Bone marrow (tissue), 2 donors: ENCODE results near the gene COG8.
A peak's percentile ranks its signal among the peaks of the same experiment; 100 is the strongest.

ENCODE experiments used
- DNase-seq, 2 donors: peaks; one replicate each; lab custom pipeline; 2025; lab: John Stamatoyannopoulos, UW

COG8 gene

GRCh38 chr16:69345923-69346322, 6.6 kb upstream of the COG8 start:
- DNase-seq, result no peak

GRCh38 chr16:69344171-69344570, 4.8 kb upstream of the COG8 start:
- no peak for DNase-seq

DNA sequence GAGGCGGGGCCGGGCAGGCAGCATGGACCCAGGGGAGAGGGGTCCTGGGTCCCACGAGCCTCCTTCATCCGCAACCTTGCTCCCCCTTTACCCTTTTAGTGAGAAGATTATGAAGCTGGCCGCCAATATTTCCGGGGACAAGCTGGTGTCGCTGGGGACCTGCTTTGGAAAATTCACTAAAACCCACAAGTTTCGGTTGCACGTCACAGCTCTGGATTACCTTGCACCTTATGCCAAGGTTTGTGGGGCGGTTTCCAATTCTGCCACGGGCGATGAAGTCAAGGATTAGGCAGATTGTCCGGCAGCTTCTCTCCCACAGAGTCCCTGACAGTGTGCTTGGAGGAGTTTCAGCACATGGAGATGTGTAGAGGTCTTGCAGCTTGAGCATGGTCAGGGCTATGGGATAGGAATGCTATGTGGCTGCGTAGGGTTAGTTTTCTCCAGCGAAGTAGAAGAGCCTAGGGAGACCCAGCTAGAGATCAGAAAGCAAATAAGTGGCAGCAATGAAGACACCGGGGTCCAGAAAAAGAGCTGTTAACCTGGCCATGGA, 806 bp upstream of the COG8 start:
- DNase-seq, result no peak

DNA sequence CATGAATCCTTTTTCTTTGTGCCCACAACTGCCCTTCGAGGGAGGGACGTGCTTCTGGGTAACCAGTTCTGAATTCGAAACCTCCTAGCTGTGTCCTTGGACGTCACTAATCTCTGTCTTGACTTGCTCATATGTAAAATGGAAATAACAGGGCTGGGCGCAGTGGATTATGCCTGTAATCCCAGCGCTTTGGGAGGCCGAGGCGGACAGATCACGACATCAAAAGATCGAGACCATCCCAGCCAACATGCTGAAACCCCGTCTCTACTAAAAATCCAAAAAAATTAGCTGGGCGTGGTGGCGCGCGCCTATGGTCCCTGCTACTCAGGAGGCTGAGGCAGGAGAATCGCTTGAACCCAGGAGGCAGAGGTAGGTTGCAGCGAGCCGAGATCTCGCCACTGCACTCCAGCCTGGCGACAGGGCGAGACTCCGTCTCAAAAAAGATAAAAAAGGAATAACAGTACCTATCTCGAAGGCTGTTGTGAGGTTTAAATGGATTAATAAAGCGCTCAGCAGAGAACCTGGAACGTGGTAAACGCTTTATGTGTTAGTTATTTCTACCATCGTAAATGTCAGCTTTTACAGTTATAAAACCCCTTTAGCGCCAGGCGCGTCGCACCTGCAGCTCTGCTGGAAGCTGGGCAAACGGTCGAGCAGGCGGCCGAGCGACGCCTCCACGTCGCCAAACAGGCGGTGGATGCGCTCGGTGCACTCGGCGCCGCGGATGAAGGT, 641 bp downstream of the COG8 start:
- DNase-seq, result no peak

GRCh38 chr16:69334696-69335095, 4.7 kb downstream of the COG8 start:
- no peak for DNase-seq

DNA sequence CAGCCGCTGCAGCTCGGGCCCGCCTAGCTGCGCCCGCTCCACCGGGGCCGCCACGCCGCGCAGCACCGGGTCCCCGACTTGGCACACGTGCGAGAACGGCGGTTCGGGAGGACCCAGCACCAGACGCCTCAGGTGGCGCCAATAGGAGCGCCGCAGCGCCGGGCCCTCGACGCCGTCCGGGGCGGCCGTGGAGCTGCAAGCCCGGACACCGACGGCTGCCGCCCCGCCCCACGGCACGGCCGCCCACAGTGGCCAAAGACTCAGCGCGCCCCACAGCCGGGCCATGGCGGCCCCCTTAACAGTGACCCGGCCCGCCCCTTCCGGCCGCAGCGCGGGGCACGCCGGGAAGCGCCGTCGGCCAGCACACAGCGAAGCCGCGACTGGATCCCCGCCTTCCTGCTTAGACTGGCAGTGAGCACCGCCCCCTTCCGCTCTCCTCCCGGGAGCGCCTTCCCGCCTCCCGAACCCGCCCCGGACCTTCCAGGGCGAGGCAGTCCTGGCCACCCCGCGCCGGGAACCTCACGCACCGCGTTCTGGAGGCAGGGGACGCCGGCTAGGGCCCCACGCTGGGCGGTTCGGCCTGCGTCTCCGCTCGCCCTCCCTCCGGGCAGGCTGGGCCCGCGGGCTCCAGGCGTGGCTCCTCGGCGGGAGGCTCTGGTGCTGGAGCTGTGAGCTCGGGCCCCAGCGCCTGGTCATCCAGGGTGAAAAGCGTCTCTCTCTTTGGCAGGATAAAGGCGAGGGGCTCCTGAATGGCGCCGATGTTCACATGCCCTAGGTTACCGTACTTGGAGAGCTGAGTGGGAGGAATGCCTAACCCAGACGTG, 8.9 kb downstream of the COG8 start, which contains the start of gene PDF:
TSS of gene PDF (minus strand) at position 303 of the 824 bp plus-strand sequence. CDS start at position 285, 18 bp downstream.
- DNase-seq, result peak; percentile 62 to 68

DNA sequence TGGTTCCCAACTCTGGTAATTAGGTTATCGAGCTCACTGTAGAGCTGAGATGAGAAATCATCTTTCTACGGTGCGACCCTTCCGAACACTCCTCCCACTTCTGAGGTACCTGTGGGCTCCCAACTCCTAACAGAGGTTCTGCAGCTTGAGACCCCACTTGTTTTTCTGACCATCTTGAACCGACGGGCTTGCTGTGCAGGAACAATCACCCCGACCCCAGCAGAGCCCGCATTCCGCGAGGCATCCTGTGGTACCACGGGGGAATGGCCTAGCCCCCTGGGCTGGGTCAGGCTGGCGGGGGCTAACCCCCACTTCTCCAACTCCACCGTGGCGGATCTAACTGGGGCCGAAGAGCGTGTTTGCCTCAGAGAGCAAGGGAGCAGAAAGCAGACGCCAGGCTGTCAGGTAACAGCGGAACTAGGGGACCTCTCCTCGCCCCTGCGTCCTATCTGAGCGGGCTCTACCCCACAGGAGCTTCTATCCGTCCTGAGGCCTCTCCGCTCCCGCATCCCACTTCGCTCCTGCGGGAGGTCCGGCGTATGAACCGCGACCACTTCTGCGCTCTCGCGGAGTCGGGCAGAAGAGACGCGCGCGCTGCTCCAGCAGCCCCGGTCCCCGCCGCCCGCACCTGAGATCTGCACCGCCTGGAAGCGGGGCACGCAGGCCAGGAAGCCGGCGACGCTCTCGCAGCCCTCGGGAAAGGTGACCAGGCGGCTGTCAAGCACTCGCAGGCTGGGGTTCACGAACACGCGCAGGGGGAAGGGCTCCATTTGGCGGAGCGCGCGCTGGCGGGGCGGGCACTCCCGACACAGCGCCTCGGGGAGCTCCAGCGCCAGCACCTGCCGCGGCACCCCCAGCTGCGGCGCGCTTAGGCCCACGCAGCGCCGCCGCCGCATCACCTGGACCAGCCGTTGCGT, 9.7 kb downstream of the COG8 start:
- DNase-seq, result no peak

- DNase-seq, result no peak
These were observed 10.5 kb downstream of the COG8 start for GRCh38 chr16:69328854-69329316.

GRCh38 chr16:69327585-69328310, 11.6 kb downstream of the COG8 start:
- DNase-seq, result no peak

GRCh38 chr16:69326172-69326873, 13.0 kb downstream of the COG8 start:
- DNase-seq, result no peak

- no peak for DNase-seq
These were observed 13.6 kb downstream of the COG8 start for GRCh38 chr16:69325784-69326171.

GRCh38 chr16:69324585-69325253, 14.6 kb downstream of the COG8 start:
- no peak for DNase-seq

DNA sequence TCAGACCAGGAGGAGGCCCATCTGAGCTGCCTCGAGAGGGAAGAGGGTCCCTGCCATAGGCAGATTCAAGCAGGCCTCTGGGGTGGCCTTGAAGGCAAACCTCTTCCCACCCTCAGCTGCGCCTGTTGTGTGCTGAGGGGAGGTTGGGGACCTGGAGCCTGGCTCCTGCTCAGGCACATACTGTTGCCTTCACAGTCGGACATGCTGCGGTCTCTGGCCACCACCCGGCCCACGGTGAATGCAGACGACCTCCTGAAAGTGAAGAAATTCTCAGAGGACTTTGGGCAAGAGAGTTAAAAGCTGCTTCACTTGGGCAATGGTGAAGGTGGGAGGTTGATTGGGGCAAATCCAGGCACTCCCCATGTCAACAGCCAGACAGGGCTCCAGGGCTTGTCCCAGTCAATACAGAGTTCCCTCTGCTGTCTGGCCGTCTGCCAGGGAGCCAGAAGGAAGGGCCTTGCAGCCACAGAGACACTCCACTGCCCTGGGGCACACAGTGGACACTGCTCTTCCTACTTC, 15.3 kb downstream of the COG8 start:
- no peak for DNase-seq

DNA sequence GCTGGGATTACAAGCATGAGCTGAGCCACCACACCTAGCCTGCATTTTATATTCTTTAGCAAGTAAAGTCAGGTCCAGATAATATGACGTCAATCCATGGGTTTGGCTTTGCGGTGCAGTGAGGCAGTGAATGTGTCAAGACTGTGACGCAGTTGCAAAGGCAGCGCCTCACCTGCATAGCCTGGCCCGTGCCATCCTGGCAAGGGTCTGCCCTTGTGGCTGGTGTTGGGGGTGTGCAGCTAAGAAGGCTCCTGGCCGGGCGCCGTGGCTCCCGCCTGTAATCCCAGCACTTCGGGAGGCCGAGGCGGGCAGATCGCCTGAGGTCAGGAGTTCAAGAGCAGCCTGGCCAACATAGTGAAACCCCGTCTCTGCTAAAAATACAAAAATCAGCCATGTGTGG, 15.9 kb downstream of the COG8 start:
- DNase-seq, result no peak

DNA sequence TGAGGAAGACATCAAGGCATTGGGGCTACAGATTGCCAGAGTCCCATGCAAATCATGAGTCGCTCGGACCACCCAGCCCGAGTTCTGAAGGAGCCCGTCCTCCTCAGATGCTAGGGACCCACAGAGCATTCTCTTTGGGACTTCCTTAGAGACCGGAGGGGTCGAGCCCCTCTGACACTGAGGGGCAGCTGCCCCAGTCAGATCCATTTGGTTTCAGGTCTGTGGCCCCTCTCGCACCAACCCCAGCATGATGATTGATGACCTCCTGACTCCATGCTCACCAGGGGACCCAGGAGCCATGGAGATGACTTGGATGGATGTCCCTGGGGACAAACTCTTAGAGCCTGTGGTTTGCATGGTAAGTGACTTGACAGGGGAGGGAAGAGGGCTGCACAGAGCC, 17.0 kb downstream of the COG8 start:
- DNase-seq, result no peak

DNA sequence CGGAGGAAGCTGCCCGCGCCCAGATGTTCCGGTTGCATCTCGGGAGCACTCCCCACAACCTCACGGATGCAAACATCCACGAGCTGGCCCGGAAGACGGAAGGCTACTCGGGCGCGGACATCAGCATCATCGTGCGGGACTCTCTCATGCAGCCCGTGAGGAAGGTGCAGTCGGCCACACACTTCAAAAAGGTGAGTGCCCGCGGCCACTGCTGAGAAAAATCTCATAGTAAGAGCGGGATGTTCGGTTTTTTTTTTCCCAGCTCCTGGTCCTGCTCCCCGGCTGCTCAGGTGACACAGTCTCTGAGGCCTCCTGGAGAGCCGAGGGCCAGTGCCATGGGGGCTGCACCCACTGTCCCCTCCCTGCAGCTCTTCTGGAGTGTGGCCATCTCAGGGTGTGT, 18.3 kb downstream of the COG8 start:
- no peak for DNase-seq

DNA sequence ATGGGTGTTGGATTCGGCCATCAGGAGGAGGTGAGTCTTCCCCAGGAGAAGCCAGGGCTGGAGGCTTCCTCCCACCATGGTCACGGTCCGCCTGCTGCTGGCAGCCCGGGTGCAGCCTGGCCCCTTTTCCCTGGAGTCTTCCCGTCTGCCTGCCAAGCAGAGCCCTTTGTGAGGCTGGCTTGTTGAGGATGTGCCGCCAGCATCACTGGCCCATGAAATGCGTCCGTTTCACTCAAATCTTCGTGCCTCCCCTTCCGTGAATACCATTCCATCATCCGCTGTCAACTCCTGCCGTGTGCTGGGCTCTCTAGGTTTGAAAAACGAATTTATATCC, 18.7 kb downstream of the COG8 start:
- no peak for DNase-seq

GRCh38 chr16:69319826-69320739, 19.3 kb downstream of the COG8 start:
- DNase-seq, result no peak

- DNase-seq, result no peak
These were observed 20.0 kb downstream of the COG8 start for GRCh38 chr16:69319381-69319780.
